GM06990 (cell line): ENCODE data around the gene CYFIP1.

ENCODE experiments used
- DNase-seq: peaks from one replicate; pipeline ENCODE4 v3.0.0-alpha.2; 2011; ENCODE audit not compliant: insufficient read length; ENCODE audit errors: extremely low read depth
- H3K27me3 ChIP-seq: replicated peaks from 2 replicates; pipeline ENCODE4 v1.6.0; 2011; ENCODE audit warnings: low read length; ENCODE audit not compliant: control insufficient read depth, insufficient read depth
- H3K36me3 ChIP-seq: 2 replicates; pipeline ENCODE4 v1.5.1; 2011; ENCODE audit warnings: low read length; ENCODE audit not compliant: control insufficient read depth, insufficient read depth
- H3K4me3 ChIP-seq: replicated peaks from 2 replicates; pipeline ENCODE4 v1.5.1; 2011; ENCODE audit warnings: low read depth, mild to moderate bottlenecking, control low read depth, low read length
- CTCF ChIP-seq: IDR thresholded peaks from 2 replicates; pipeline ENCODE4 v1.5.1; 2011; ENCODE audit warnings: low read length, control low read depth, mild to moderate bottlenecking, inconsistent platforms; ENCODE audit not compliant: insufficient read depth, poor library complexity, severe bottlenecking

Gene CYFIP1

GRCh38 chr15:23003736-23004135, 23.6 kb upstream of the CYFIP1 start:
- DNase-seq: no peak
- no peak for TF ChIP-seq CTCF
- Histone ChIP-seq H3K4me3 (no peak overlapping the region), H3K27me3 (no peaks in the 10 kb centered on the region), H3K36me3 (peaks cover 11% of the 10 kb centered on the region)

GRCh38 chr15:23002920-23003319, 22.8 kb upstream of the CYFIP1 start:
- Histone ChIP-seq H3K36me3 (peaks cover 11% of the 10 kb centered on the region), H3K27me3 (no peaks in the 10 kb centered on the region), H3K4me3 (no peak overlapping the region)
- no peak for DNase-seq
- TF ChIP-seq CTCF: no peak

GRCh38 chr15:22995795-22996194, 15.6 kb upstream of the CYFIP1 start:
- no peak for TF ChIP-seq CTCF
- Histone ChIP-seq H3K27me3 (no peaks in the 10 kb centered on the region), H3K4me3 (no peak overlapping the region), H3K36me3 (peaks cover 2% of the 10 kb centered on the region)
- no peak for DNase-seq

GRCh38 chr15:22992024-22992326, 11.8 kb upstream of the CYFIP1 start:
- H3K27me3 ChIP-seq: no peaks in the 10 kb centered on the region
- TF ChIP-seq CTCF: no peak

GRCh38 chr15:22989576-22990477, 9.7 kb upstream of the CYFIP1 start:
- TF ChIP-seq CTCF: no peak
- Histone ChIP-seq H3K36me3 (peaks cover 2% of the 10 kb centered on the region), H3K4me3 (no peak overlapping the region), H3K27me3 (no peaks in the 10 kb centered on the region)
- no peak for DNase-seq

More at GRCh38 chr15:22992024-22992326, 11.8 kb upstream of the CYFIP1 start:
- no peak overlapping the region for H3K4me3 ChIP-seq
- DNase-seq: no peak
- H3K36me3 ChIP-seq: peaks cover 2% of the 10 kb centered on the region
